Measurements from ENCODE around the gene POU3F2. TPM values are rescaled to one million over a fixed set of nuclear protein-coding genes. Genes with fewer than 3 reads are reported as not detected.

POU3F2 gene
- total and polyA plus RNA-seq, 2 of the 13 experiments (the other 11 are each of a cell fraction or from before 2014, with no cell fraction given), result not detected

DNA sequence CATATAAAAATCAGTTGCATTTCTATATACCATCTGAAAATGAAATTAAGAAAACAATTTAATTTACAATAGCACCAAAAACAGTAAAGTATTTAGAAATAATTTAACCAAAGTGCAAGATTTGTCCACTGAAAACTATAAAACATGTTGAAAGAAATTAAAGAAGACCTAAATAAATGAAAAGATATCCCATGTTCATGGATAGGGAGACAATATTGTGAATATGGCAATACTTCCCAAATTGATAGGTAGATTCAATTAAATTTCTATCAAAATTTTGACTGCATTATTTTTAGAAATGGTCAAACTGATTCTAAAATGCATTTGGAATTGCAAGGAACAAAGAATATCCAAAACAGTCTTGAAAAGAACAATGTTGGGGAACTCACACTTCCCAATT is 17.6 kb upstream of the POU3F2 start (continued):
- TF ChIP-seq TEAD2 (CRISPR knock-in tag; IDR thresholded peaks at IDR 0.05) (no peak), ZNF160 (CRISPR knock-in tag; IDR thresholded peaks at IDR 0.05) (no peak), PHF21A (CRISPR knock-in tag; IDR thresholded peaks at IDR 0.05) (no peak), HDAC6 (IDR thresholded peaks at IDR 0.05; ENCODE audit: low read depth, low read length) (no peak), ZNF772 (CRISPR knock-in tag; IDR thresholded peaks at IDR 0.05) (no peak), ZSCAN12 (CRISPR knock-in tag; IDR thresholded peaks at IDR 0.05) (no peak), RERE (CRISPR knock-in tag; IDR thresholded peaks at IDR 0.05; ENCODE audit: low read depth) (no peak)

DNA sequence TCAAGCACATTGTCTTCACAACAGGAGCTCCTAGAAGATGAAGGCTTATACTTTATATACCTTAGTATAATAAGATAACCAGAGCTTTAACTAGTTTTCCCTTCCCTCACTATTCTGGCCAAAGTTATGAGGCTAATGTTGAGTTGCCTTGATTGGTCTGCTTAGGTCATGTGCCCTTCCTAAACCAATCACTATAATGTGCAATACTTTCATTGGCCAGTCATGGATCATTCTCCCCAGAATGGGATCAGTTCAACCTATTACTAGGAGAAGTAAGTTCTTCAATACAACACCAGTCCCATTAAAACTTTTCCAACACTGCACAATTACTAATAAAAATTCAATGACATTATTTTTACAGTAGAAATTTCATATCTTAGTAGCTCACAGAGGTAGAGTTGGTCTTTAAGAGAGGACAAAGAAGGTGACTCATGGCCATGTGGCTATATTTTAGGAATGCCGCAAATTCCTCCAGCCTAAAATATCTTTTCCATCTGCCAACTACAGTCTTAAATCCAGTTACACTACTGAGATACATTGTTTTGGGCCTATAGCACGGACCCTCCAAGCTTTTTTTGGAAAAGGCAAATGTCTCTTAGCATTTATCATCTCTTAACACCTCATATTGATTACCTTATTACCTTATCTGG is 12.5 kb upstream of the POU3F2 start:
- BruUV-seq (replicated peaks), result no TSS peak
- Histone ChIP-seq H3K27me3 (ENCODE audit: control insufficient read depth in 1 of 2, insufficient read depth in 2 of 2, low read length in 2 of 2) (peaks cover 3 to 42% of the 10 kb centered on the region in 2 experiments; a peak in 4 of 5 replicates), H3K9ac (ENCODE audit: insufficient read depth, low read depth, low read length) (no peak overlapping the region), H3K36me3 (replicated peaks in 1 of 2; ENCODE audit: control insufficient read depth in 1 of 2, insufficient read depth in 2 of 2, low read length in 2 of 2) (no peaks in the 10 kb centered on the region), H3K27ac (ENCODE audit: extremely low read length, insufficient read depth, low read length) (no peak overlapping the region), H3K9me3 (ENCODE audit: low read length) (no peaks in the 10 kb centered on the region), H4K20me1 (ENCODE audit: insufficient read depth, low read length) (no peaks in the 10 kb centered on the region), H3K4me2 (ENCODE audit: low read depth, low read length) (no peak overlapping the region), H3K4me3 (replicated peaks in 1 of 3; ENCODE audit: insufficient read depth in 1 of 3, low read depth in 2 of 3, low read length in 3 of 3) (no peak overlapping the region), H3K4me1 (ENCODE audit: insufficient read depth, low read length) (no peaks in the 10 kb centered on the region), H3K79me2 (ENCODE audit: insufficient read depth, low read length) (no peaks in the 10 kb centered on the region), H2AFZ (ENCODE audit: low read length) (no peak overlapping the region)
- POLR2A ChIA-PET, result no interaction called here
- in situ Hi-C loops (cut with HindIII; ENCODE audit: extremely low pct_ligation_motif_present, low pct_unique_long_range_greater_than_20kb), result no loop called here
- 50% methylated on average over 2 of the region's 2 CpGs for WGBS (ENCODE audit: low lambda C conversion rate)
- no peak for FAIRE-seq
- TF ChIP-seq ZSCAN21 (CRISPR knock-in tag; IDR thresholded peaks at IDR 0.05; ENCODE audit: borderline replicate concordance), result no peak
- no peak for TF ChIP-seq PHF20 (CRISPR knock-in tag; IDR thresholded peaks at IDR 0.05)
- no peak for TF ChIP-seq PHF21A (CRISPR knock-in tag; IDR thresholded peaks at IDR 0.05)
- intact Hi-C loops (cut with micrococcal nuclease; ENCODE audit: unreplicated experiment), result no loop called here
- no peak for ATAC-seq
- CTCF ChIA-PET (ENCODE audit: low intra/inter-chr PET ratio, low total read pairs), result no interaction called here
- no peak for DNase-seq (ENCODE audit: low spot score)
